GM18870 (cell line): Measurements from ENCODE around the gene ALOX15B.
"Not testable (repeated sequence)": the region's sequence is repeated elsewhere in the genome, so short reads cannot be mapped to it uniquely, and the experiment has no call there.

Experiments used
- ATAC-seq: cut with Tn5 transposase; IDR thresholded peaks from one replicate; pipeline ENCODE4 v1.9.1; 2021; ENCODE audit warnings: moderate library complexity; ENCODE audit not compliant: unreplicated experiment

The ALOX15B gene

GRCh38 chr17:8012996-8013640, 25.7 kb upstream of the ALOX15B start:
- no peak for ATAC-seq

- ATAC-seq = no peak
These were observed 24.9 kb upstream of the ALOX15B start for GRCh38 chr17:8013731-8014557.

GRCh38 chr17:8014558-8014850, 24.4 kb upstream of the ALOX15B start:
- ATAC-seq = no peak

- ATAC-seq = no peak
These were observed 23.5 kb upstream of the ALOX15B start for GRCh38 chr17:8015236-8015956.

- ATAC-seq = no peak
These were observed 22.8 kb upstream of the ALOX15B start for GRCh38 chr17:8015957-8016631.

- no peak for ATAC-seq
These were observed 22.0 kb upstream of the ALOX15B start for GRCh38 chr17:8016632-8017424.

- ATAC-seq = no peak
These were observed 20.4 kb upstream of the ALOX15B start for GRCh38 chr17:8018436-8018835.

GRCh38 chr17:8019166-8019565, 19.7 kb upstream of the ALOX15B start:
- no peak for ATAC-seq

GRCh38 chr17:8019665-8020650, 18.9 kb upstream of the ALOX15B start:
- no peak for ATAC-seq

GRCh38 chr17:8020776-8021564, 17.9 kb upstream of the ALOX15B start:
- ATAC-seq = no peak

GRCh38 chr17:8021565-8022359, 17.1 kb upstream of the ALOX15B start:
- no peak for ATAC-seq

GRCh38 chr17:8022360-8023003, 16.4 kb upstream of the ALOX15B start:
- ATAC-seq = no peak

- ATAC-seq = not testable (repeated sequence)
These were observed 14.7 kb upstream of the ALOX15B start for GRCh38 chr17:8024161-8024560.

- ATAC-seq = no peak
These were observed 13.5 kb upstream of the ALOX15B start for GRCh38 chr17:8025176-8025911.

- no peak for ATAC-seq
These were observed 9.7 kb upstream of the ALOX15B start for GRCh38 chr17:8029121-8029520.

- ATAC-seq = no peak
These were observed 7.6 kb upstream of the ALOX15B start for GRCh38 chr17:8031261-8031661.

GRCh38 chr17:8031950-8032349, 6.9 kb upstream of the ALOX15B start:
- ATAC-seq = no peak
